AG09309 (cell line): ENCODE measurements around the gene HMSD.
A peak's percentile ranks its signal among the peaks of the same experiment; 100 is the strongest.

ENCODE experiments used
- DNase-seq: peaks from one replicate; pipeline ENCODE4 v3.0.0-alpha.2; 2010; ENCODE audit warnings: low read depth
- H3K4me3 ChIP-seq: 2 replicates; pipeline ENCODE4 v1.5.1; 2011; ENCODE audit warnings: mild to moderate bottlenecking, low read depth, low read length, moderate library complexity; ENCODE audit not compliant: control insufficient read depth
- TF ChIP-seq, protein P1 (sequence below): IDR thresholded peaks from 2 replicates; pipeline ENCODE4 v1.5.1; 2011; ENCODE audit warnings: mild to moderate bottlenecking, low read depth, low read length, inconsistent platforms; ENCODE audit not compliant: insufficient read depth, control insufficient read depth; ENCODE audit errors: missing control alignments

HMSD gene, protein sequence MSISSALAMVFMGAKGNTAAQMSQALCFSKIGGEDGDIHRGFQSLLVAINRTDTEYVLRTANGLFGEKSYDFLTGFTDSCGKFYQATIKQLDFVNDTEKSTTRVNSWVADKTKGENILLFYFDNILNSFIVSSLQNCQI

DNA sequence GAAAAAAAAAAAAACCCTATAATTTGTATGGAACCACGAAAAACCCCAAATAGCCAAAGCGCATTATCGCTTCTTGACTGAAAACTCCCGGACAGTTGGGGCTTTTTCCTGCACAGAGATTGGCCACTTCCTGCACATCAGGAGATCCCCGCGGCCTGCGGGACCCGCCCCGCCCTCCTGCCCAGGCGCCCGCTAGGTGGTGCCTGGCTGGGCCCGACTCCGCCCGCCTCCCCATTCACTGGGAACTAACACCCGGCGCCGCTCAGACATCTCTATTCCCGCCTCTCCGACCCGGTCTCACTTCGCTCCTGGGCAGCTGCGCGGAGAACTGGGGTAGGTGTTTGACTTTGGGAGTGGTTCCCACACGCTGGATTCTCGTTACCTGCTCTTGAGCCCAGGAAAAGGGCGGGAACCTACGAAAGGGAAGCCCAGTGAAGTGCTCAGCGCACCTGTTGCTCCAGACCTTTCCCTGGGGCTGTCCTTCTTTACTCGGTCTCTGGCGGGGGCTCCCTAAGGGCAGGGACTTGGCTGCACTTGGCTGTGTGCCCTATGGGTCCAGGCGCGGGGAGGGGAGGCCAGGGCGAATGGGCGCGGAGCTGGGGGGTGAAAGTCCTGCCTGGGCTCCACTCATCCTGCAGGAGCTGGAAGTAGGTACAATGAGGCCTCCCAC lies at the start of gene HMSD:
HMSD (plus strand) TSS at position 234 of the 670 bp plus-strand sequence. CDS start 4,155 bp downstream, outside the sequence.
- TF ChIP-seq, protein P1, sequence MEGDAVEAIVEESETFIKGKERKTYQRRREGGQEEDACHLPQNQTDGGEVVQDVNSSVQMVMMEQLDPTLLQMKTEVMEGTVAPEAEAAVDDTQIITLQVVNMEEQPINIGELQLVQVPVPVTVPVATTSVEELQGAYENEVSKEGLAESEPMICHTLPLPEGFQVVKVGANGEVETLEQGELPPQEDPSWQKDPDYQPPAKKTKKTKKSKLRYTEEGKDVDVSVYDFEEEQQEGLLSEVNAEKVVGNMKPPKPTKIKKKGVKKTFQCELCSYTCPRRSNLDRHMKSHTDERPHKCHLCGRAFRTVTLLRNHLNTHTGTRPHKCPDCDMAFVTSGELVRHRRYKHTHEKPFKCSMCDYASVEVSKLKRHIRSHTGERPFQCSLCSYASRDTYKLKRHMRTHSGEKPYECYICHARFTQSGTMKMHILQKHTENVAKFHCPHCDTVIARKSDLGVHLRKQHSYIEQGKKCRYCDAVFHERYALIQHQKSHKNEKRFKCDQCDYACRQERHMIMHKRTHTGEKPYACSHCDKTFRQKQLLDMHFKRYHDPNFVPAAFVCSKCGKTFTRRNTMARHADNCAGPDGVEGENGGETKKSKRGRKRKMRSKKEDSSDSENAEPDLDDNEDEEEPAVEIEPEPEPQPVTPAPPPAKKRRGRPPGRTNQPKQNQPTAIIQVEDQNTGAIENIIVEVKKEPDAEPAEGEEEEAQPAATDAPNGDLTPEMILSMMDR, result peak; percentile 30
- DNase-seq, result no peak
- H3K4me3 ChIP-seq, result no peak within 1 kb of the TSS; the same call in 1 of the 2 replicates

DNA sequence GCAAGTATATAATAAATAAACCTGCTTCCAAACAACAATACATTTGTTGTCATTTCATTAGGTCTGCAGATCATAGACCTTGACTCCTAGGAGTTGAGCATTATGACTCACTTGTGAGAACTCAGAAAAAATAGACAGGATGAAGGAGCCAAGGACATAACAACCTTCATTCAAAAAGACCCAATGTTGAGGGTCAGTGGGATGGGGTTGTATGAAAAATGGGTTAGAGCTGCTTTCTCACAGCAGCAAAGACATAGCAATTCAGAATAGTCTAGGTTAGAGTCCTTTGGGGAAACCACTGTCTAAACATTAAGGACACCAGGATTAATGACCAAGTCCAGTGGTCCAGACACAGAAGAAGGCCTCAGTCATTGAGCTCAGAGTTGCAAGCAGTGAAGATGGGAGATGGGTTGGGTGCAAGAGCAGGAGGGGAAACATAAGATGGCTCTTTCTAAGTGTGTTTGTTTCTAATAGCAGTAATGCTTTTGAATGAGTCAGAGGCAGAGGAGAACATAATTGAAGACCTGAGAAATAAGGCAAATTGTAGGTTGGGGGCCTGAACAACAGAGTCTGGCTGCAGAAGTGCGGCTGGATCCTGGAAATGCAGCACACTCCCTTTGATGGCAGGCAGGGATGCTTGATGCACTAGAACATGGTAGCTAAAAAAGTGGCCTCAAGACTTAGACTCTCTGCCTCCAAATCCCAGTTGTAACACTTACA lies 45.1 kb upstream of the HMSD start:
- no peak for DNase-seq
- TF ChIP-seq, protein P1, result no peak
- no peak overlapping the region for H3K4me3 ChIP-seq

DNA sequence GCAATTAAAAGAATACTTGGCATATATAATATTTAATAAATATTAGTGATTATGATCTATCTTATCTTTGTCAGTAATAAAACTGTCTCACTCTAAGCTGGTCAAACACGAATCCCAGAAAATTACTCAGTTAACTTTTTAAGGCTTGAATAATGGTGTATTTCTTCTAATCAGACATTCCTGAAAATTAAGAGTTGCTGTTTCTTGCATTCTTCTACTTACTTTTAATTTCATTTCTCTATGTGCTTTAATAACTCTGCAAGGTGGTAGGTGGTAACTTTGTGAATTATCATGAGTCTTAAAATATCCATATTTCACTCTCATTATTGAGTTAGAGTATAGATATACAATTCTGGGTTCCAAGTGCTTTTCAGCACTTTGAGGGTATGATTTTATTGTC lies 44.4 kb upstream of the HMSD start:
- no peak overlapping the region for H3K4me3 ChIP-seq
- no peak for DNase-seq
- TF ChIP-seq, protein P1, result no peak

DNA sequence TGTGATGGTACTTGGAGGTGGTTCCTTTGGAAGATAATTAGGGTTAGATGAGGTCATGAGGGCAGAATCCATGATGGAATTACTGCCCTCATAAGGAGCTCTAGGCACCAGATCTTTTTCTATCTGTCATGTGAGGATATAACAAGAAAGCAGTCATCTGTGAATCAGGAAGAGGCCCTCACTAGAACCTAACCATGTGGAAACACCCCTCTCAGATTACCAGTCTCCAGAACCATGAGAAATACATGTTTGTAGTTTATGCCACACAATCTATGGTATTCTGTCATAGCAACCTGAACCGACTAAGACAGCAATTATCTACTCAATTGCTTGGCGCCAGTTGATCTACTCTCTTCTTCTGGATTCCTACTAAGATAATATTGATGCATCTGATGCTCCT lies 43.7 kb upstream of the HMSD start:
- DNase-seq, result no peak

DNA sequence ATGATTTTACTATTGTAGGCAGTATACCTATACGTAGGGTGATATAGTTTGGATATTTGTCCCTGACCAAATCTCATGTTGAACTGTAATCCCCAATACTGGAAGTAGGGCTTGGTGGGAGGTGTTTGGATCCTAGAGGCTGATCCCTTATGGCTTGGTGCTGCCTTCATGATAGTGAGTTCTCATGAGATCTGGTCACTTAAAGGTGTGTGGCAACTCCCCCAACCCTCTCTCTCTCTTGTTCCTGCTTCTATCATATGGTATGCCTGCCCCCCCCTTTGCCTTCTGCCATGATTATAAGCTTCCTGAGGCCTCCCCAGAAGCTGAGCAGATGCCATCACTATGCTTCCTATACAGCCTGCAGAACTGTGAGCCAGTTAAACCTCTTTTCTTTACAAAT lies 43.0 kb upstream of the HMSD start:
- no peak overlapping the region for H3K4me3 ChIP-seq
- TF ChIP-seq, protein P1, result no peak
- no peak for DNase-seq

More for the DNA sequence above, 43.7 kb upstream of the HMSD start:
- no peak overlapping the region for H3K4me3 ChIP-seq
- TF ChIP-seq, protein P1, result no peak

DNA sequence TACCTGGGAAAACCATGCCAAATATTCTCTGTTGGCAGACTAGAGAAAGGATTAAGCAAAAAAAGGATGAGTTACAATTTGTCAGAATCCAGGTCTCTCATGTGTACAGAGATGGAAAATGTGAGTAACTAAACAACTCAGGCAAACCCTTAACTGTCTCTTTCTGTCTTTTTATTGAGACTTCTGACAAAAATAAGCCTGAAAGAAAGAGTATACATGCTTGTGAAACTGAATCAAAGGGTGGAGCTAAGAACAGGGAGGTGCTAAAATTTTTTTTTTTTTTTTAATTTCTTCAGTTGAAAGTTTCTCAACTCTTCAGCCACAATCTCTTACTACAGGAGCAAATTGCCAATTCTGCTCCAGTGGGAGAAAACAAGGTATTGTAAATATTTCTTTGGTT lies 41.4 kb upstream of the HMSD start, which contains the start of gene SERPINB10:
SERPINB10 (plus strand) TSS at position 295 of the 400 bp plus-strand sequence. CDS start 7,553 bp downstream, outside the sequence.
- DNase-seq, result no peak
- H3K4me3 ChIP-seq, result no peak within 1 kb of the TSS
- TF ChIP-seq, protein P1, result no peak
